Small intestine (tissue), 7 donors: Measurements from ENCODE around the gene FILIP1L. TPM values are rescaled to one million over a fixed set of nuclear protein-coding genes. Genes with fewer than 3 reads are reported as not detected.

ENCODE experiments used
- DNase-seq, 2 donors: peaks; one replicate each; pipeline versions ENCODE4 v3.0.0 to v3.0.0-alpha.2; 2013
- FAIRE-seq: peaks from 2 replicates; lab custom pipeline; 2012; peaks lifted over from hg19 to GRCh38; lab: Jason Lieb, UNC
- H3K27ac ChIP-seq, 3 donors: one replicate each; pipeline ENCODE4 v1.5.1; 2013; ENCODE audit warnings: low read length in 2 of 3, mild to moderate bottlenecking in 2 of 3, control low read depth in 1 of 3, inconsistent platforms in 1 of 3, low read depth in 1 of 3, moderate library complexity in 1 of 3
- H3K27me3 ChIP-seq, 3 donors: one replicate each; pipeline ENCODE4 v1.6.1; 2013; ENCODE audit warnings: low read length in 3 of 3, inconsistent platforms in 1 of 3; ENCODE audit not compliant: control insufficient read depth in 3 of 3, insufficient read depth in 3 of 3
- H3K36me3 ChIP-seq, 3 donors: one replicate each; pipeline ENCODE4 v1.6.1; 2013; ENCODE audit warnings: low read length in 3 of 3, inconsistent platforms in 1 of 3, low read depth in 1 of 3, mild to moderate bottlenecking in 1 of 3, moderate library complexity in 1 of 3; ENCODE audit not compliant: control insufficient read depth in 3 of 3, insufficient read depth in 2 of 3
- H3K4me1 ChIP-seq, 3 donors: one replicate each; pipeline ENCODE4 v1.6.1; 2013; ENCODE audit warnings: low read length in 2 of 3, inconsistent platforms in 1 of 3, low read depth in 1 of 3, mild to moderate bottlenecking in 1 of 3, moderate library complexity in 1 of 3; ENCODE audit not compliant: control insufficient read depth in 3 of 3, insufficient read depth in 2 of 3
- H3K4me3 ChIP-seq, 3 donors: one replicate each; pipeline ENCODE4 v1.5.1; 2013; ENCODE audit warnings: low read length in 3 of 3, control low read depth in 1 of 3, inconsistent platforms in 1 of 3, low read depth in 1 of 3, mild to moderate bottlenecking in 1 of 3, moderate library complexity in 1 of 3
- H3K9me3 ChIP-seq, 2 donors: one replicate each; pipeline ENCODE4 v1.6.1; 2013; ENCODE audit warnings: low read depth in 1 of 2, low read length in 1 of 2; ENCODE audit not compliant: control insufficient read depth in 2 of 2, insufficient read depth in 1 of 2
- WGBS, 3 donors: extraction: QIAGEN DNeasy Blood & Tissue Kit; methylation state at CpG; one replicate each; pipeline ENCODE4 v1.1.7; 2013; 5-methylcytosine and 5-hydroxymethylcytosine counted together
- polyA plus RNA-seq, 4 donors: library from polyadenylated mRNA; stranded (reverse) in 3 of 4; unstranded in 1 of 4; fragments of 200-250 nt in 3 of 4; fragments of 120-200 nt in 1 of 4; gene quantifications; one replicate each; pipeline versions ENCODE4 v1.2.1 to v1.2.3, GENCODE V29; 2013
- donor health status: healthy with polysubstance abuse.
- donor health status: control.
- donor health status: control.
- donor health status: Bipolar disorder and iron deficiency.
- donor health status: healthy.

The FILIP1L gene
- polyA plus RNA-seq, 4 donors = 10.5 to 20.4 (median 17.9) TPM

DNA sequence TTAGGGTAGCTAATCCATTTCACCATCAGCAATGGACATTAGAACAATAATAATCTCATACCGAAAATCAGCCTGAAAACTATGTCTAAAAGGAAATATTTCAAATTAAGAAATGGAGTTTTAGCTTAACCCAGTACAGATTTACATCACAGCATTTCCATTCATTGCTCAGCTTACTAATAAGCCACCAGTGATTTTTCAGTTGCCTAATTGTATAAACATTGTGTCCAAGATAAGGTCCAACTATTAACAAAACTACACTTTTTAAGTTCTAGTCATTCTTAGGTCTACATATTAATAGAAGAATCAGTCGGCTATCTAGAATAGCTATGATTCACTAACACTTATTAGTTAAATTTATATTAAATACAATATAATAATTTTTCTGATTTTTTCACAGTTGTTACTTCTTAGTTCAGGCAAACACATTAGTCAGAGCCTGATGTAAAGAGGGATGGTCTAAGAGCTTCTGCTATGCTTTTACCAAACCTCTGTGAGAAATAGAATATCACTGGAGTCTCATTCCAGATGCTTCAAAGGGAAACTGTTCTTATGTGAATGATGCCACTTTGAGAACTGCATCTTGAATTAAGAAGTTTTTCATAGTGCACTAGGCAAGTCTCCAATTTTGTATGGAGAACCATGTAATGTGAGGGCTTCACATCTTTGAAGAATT lies 222.6 kb downstream of the FILIP1L start:
- Histone ChIP-seq H3K4me3 (no peak overlapping the region), H3K4me1 (no peaks in the 10 kb centered on the region), H3K27ac (no peak overlapping the region), H3K9me3 (no peaks in the 10 kb centered on the region), H3K27me3 (no peaks in the 10 kb centered on the region), H3K36me3 (no peaks in the 10 kb centered on the region)
- WGBS, 3 donors = 86 to 94% (median 91%) methylated on average over 2 of the region's 2 CpGs
- FAIRE-seq (no peak), DNase-seq (no peak)

DNA sequence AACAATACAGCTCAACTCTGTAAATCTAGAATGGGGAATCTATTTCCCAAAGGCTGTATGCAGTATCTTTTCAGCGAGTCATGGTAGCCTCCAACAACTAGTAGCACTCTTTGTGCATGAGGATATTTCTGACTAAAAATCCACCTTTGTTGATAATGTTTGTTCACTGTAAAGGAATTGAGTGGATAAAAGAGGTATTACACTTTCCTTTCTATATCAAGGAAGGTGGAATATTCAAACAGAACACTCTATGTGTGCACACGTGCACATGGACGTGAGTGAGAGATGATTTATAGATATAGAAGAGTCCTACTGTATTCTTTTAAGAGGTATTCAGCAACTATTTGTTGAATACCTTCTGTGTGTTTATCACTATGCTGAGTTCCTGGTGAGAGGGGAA lies 228.4 kb downstream of the FILIP1L start:
- no peak overlapping the region for H3K4me3 ChIP-seq
- FAIRE-seq (no peak), DNase-seq (no peak)
- 92 to 98% (median 94%) methylated on average over 3 of the region's 3 CpGs for WGBS, 3 donors
- H3K36me3 ChIP-seq = no peaks in the 10 kb centered on the region
- no peaks in the 10 kb centered on the region for H3K9me3 ChIP-seq
- peaks cover 0 to 9% (median 0%) of the 10 kb centered on the region in 3 donors for H3K4me1 ChIP-seq
- H3K27ac ChIP-seq = no peak overlapping the region
- no peaks in the 10 kb centered on the region for H3K27me3 ChIP-seq

DNA sequence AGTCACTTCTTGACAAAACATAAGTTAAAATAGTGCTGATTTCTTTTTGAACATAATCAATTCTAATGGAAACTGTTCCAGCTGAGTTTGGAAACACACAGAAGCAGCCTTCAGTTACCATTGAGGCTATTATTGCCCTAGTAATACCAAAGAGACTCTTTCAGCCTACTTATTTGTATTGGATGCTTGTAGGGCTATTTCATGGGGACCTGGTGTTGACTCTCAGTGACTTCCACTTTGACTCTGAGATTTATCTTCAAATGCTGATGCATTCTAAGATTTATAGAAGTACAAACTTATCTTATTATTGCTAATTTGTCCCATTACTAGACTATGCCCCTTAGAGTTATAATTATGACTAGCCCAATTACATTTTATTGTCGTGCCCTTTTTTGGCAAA lies 229.2 kb downstream of the FILIP1L start:
- FAIRE-seq = no peak
- WGBS, 3 donors = 86 to 95% (median 88%) methylated on average over 1 of the region's 1 CpG
- H3K4me1 ChIP-seq = peaks cover 0 to 10% (median 0%) of the 10 kb centered on the region in 3 donors
- H3K36me3 ChIP-seq = no peaks in the 10 kb centered on the region
- no peak overlapping the region for H3K4me3 ChIP-seq
- no peaks in the 10 kb centered on the region for H3K9me3 ChIP-seq
- H3K27me3 ChIP-seq = no peaks in the 10 kb centered on the region
- no peak overlapping the region for H3K27ac ChIP-seq
- DNase-seq = no peak

DNA sequence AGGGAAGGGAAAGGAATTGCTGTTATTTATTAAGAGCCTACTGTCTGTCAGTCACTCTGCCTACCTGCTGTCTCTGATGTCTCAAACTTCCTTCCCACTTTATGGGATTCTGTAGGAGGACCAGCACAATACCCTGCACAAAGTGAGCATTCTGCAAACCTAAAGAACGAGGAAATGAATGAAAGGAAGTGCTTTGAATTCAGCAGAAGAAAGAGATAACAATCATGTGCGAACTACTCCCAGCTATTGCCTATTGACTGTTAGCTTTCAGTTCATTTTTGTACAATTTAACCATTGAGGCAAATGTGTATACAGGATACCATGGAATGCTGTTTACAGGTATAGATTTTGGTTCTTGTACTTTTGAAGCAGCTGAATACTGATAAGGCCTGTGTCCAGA lies 229.8 kb downstream of the FILIP1L start:
- Histone ChIP-seq H3K27me3 (no peaks in the 10 kb centered on the region), H3K4me1 (peaks cover 0 to 10% (median 0%) of the 10 kb centered on the region in 3 donors), H3K4me3 (no peak overlapping the region), H3K27ac (peak overlapping the region in 1 of 3 donors; percentile 72), H3K9me3 (no peaks in the 10 kb centered on the region), H3K36me3 (no peaks in the 10 kb centered on the region)
- FAIRE-seq (no peak), DNase-seq (peak in 1 of 2 donors; percentile 26)
- whole genome bisulfite sequencing, 3 donors = 10 to 38% (median 36%) methylated on average over 2 of the region's 2 CpGs

DNA sequence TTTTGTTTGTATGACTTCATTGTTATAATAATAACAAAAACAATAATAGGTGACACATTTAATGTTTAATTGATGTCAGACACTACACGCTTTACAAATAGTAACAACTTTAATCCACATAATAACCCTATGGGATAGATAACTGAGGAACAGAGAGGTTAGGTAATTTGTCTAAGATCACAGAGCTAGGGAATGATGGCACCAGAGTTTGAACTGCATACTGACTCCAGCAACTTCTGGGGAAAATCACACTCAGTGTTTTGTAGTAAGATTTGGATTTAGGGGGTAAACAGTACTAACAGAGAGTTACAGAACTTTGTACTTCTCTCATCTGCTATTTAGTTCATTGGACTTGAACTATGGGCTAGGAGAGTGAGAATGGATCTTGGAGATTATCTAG lies 230.6 kb downstream of the FILIP1L start:
- no peak for DNase-seq
- Histone ChIP-seq H3K4me1 (peaks cover 0 to 10% (median 0%) of the 10 kb centered on the region in 3 donors), H3K36me3 (no peaks in the 10 kb centered on the region), H3K4me3 (no peak overlapping the region), H3K9me3 (no peaks in the 10 kb centered on the region), H3K27ac (no peak overlapping the region), H3K27me3 (no peaks in the 10 kb centered on the region)
- no peak for FAIRE-seq
- WGBS, 3 donors = 78 to 95% (median 91%) methylated on average over 1 of the region's 1 CpG

DNA sequence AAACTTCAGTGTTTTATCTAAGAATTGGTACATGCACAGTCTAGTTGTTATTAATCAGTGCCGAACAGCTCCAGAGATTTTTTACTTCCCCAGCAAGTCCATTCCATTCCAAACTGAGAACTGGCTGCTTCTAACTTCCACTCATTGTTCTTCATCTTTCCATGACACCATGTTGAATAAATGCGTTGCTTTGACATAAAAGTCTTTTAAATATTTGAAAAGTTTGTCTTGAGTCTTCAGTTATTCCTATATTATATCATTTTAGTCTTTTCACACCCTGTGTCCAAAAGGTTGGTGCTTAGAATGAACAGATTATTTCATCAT lies 231.2 kb downstream of the FILIP1L start:
- no peak for DNase-seq
- Histone ChIP-seq H3K4me3 (no peak overlapping the region), H3K36me3 (no peaks in the 10 kb centered on the region), H3K4me1 (peaks cover 0 to 10% (median 0%) of the 10 kb centered on the region in 3 donors), H3K9me3 (no peaks in the 10 kb centered on the region), H3K27me3 (no peaks in the 10 kb centered on the region), H3K27ac (no peak overlapping the region)
- FAIRE-seq = no peak
- 81 to 93% (median 93%) methylated on average over 2 of the region's 2 CpGs for WGBS, 3 donors

DNA sequence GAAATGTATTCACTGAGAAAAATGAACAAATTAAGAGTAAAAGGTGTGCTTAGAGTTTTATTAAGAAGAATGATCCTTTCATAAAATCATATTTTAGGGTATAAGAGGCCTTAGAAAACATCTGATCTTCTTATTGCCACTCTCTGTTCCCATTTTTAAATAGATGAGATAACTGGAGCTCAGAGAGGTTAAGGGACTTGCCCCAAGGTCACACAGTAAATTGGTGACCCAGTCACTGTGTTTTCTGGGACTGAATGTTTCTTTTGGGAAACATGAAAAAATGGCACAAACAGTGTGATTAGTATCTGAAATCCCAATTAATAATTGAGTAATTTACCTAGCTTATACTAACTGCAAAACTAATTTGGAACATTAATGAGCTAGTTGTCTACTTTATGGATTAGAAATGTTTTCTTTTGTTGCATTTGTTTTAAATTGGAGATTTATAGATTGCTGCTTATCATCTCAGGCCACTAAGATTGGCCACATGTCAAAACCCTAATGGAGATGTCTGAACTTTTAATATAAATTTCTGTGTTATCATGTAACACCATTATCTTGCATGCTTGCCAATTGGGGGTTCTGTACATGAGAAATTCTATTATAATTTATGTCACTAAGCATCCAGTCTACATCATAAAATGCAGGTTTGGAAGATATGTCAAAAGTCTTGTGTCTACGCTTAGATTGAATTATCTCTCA lies 231.7 kb downstream of the FILIP1L start:
- no peak for FAIRE-seq
- Histone ChIP-seq H3K9me3 (no peaks in the 10 kb centered on the region), H3K27me3 (no peaks in the 10 kb centered on the region), H3K4me3 (no peak overlapping the region), H3K27ac (no peak overlapping the region), H3K36me3 (no peaks in the 10 kb centered on the region), H3K4me1 (peaks cover 0 to 10% (median 0%) of the 10 kb centered on the region in 3 donors)
- WGBS, 3 donors = 95 to 100% (median 97%) methylated on average over 1 of the region's 1 CpG
- DNase-seq = no peak

DNA sequence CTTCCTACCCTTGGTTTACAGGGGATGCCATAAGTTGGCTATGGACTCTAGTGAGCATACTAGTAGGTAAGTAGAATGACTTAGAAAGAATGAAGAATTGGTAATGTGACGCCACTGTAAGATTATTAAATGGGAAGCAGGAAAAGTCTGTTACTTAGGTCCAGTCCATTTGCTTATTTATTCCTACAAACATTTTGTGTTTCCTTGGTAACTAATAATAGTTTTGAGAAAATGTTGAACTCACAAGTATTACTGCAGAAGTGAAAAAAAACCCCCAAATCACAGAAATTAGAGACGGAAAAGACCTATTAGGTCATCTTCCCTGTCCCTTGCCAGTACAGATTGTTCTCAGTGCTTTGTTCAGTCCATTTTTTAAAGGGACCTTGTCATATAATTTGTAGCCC lies 233.2 kb downstream of the FILIP1L start:
- Histone ChIP-seq H3K27me3 (no peaks in the 10 kb centered on the region), H3K9me3 (no peaks in the 10 kb centered on the region), H3K4me3 (no peak overlapping the region), H3K36me3 (no peaks in the 10 kb centered on the region), H3K4me1 (peaks cover 0 to 10% (median 0%) of the 10 kb centered on the region in 3 donors), H3K27ac (peak overlapping the region in 1 of 3 donors; percentile 92)
- 57 to 92% (median 87%) methylated on average over 2 of the region's 2 CpGs for WGBS, 3 donors
- FAIRE-seq = no peak
- DNase-seq = no peak
